ENCODE measurements around the gene LIFR. TPM values are rescaled to one million over a fixed set of nuclear protein-coding genes. Genes with fewer than 3 reads are reported as not detected.

LIFR gene
- total RNA-seq, 3 donors from 2014 or later, result 179 to 225 (median 222) TPM

GRCh38 chr5:38497946-38498345 lies 58.5 kb downstream of the LIFR start:
- H3K4me1 ChIP-seq, result no peaks in the 10 kb centered on the region
- no peak for DNase-seq (ENCODE audit: low spot score in 2 of 2)
- no peaks in the 10 kb centered on the region for H3K27me3 ChIP-seq
- no peak overlapping the region for H3K27ac ChIP-seq
- H3K4me3 ChIP-seq, result no peak overlapping the region
- TF ChIP-seq CTCF (IDR thresholded peaks at IDR 0.05) (no peak), POLR2AphosphoS5 (IDR thresholded peaks at IDR 0.05) (no peak), POLR2A (IDR thresholded peaks at IDR 0.05) (no peak)
- H3K9me3 ChIP-seq, result no peaks in the 10 kb centered on the region
- H3K36me3 ChIP-seq, result no peaks in the 10 kb centered on the region
- intact Hi-C loops (cut with DNase I; ENCODE audit: low total_unique reads), result no loop called here

GRCh38 chr5:38494763-38495162 lies 61.7 kb downstream of the LIFR start:
- H3K4me1 ChIP-seq, result no peaks in the 10 kb centered on the region
- no peak for DNase-seq (ENCODE audit: low spot score in 2 of 2)
- no peak overlapping the region for H3K27ac ChIP-seq
- no peak overlapping the region for H3K4me3 ChIP-seq
- H3K36me3 ChIP-seq, result peaks cover 5% of the 10 kb centered on the region
- intact Hi-C loops (cut with DNase I; ENCODE audit: low total_unique reads), result no loop called here
- H3K27me3 ChIP-seq, result no peaks in the 10 kb centered on the region
- H3K9me3 ChIP-seq, result no peaks in the 10 kb centered on the region
- TF ChIP-seq POLR2AphosphoS5 (IDR thresholded peaks at IDR 0.05), result no peak
- TF ChIP-seq CTCF (IDR thresholded peaks at IDR 0.05), result no peak
- no peak for TF ChIP-seq POLR2A (IDR thresholded peaks at IDR 0.05)

GRCh38 chr5:38494175-38494574 lies 62.3 kb downstream of the LIFR start:
- Histone ChIP-seq H3K27me3 (no peaks in the 10 kb centered on the region), H3K4me1 (no peaks in the 10 kb centered on the region), H3K36me3 (peaks cover 5% of the 10 kb centered on the region), H3K4me3 (no peak overlapping the region), H3K27ac (no peak overlapping the region), H3K9me3 (no peaks in the 10 kb centered on the region)
- TF ChIP-seq POLR2AphosphoS5 (IDR thresholded peaks at IDR 0.05), result no peak
- no peak for TF ChIP-seq CTCF (IDR thresholded peaks at IDR 0.05)
- TF ChIP-seq POLR2A (IDR thresholded peaks at IDR 0.05), result no peak
- intact Hi-C loops (cut with DNase I; ENCODE audit: low total_unique reads), result no loop called here
- DNase-seq (ENCODE audit: low spot score in 2 of 2), result no peak

GRCh38 chr5:38483805-38484398 lies 72.5 kb downstream of the LIFR start:
- Histone ChIP-seq H3K36me3 (peaks cover 9% of the 10 kb centered on the region), H3K27ac (no peak overlapping the region), H3K4me1 (no peaks in the 10 kb centered on the region), H3K4me3 (no peak overlapping the region), H3K9me3 (no peaks in the 10 kb centered on the region), H3K27me3 (no peaks in the 10 kb centered on the region)
- intact Hi-C loops (cut with DNase I; ENCODE audit: low total_unique reads), result no loop called here
- DNase-seq (ENCODE audit: low spot score in 2 of 2), result no peak
- TF ChIP-seq POLR2A (IDR thresholded peaks at IDR 0.05) (no peak), POLR2AphosphoS5 (IDR thresholded peaks at IDR 0.05) (no peak), CTCF (IDR thresholded peaks at IDR 0.05) (no peak)

- TF ChIP-seq POLR2A (IDR thresholded peaks at IDR 0.05) (no peak), CTCF (IDR thresholded peaks at IDR 0.05) (no peak), POLR2AphosphoS5 (IDR thresholded peaks at IDR 0.05) (no peak)
- H3K36me3 ChIP-seq, result peaks cover 9% of the 10 kb centered on the region
- no peak for DNase-seq (ENCODE audit: low spot score in 2 of 2)
- no peak overlapping the region for H3K4me3 ChIP-seq
- no peaks in the 10 kb centered on the region for H3K9me3 ChIP-seq
- H3K4me1 ChIP-seq, result no peaks in the 10 kb centered on the region
- H3K27me3 ChIP-seq, result no peaks in the 10 kb centered on the region
- intact Hi-C loops (cut with DNase I; ENCODE audit: low total_unique reads), result no loop called here
- peak overlapping the region in 1 of 2 donors; percentile 40 for H3K27ac ChIP-seq
Measured at GRCh38 chr5:38479315-38479904, 77.0 kb downstream of the LIFR start.
